SK-N-SH (cell line): ENCODE data around the gene KNL1. TPM values are rescaled to one million over a fixed set of nuclear protein-coding genes. Genes with fewer than 3 reads are reported as not detected.

Experiments
- CTCF ChIA-PET: fragments of 300-600, 350-600 bp; formaldehyde crosslinking; extraction: SDS; loops from one replicate; lab custom pipeline; 2021; lab: Yijun Ruan, JAX
- POLR2A ChIA-PET: fragments of 350-600 bp; sonication (Branson Sonifier 250); formaldehyde crosslinking; extraction: SDS; loops from one replicate; lab custom pipeline; 2020; ENCODE audit warnings: antibody characterized with exemption, inconsistent platforms; lab: Yijun Ruan, JAX
- DNase-seq: peaks from one replicate; pipeline ENCODE4 v3.0.0; 2012
- H2AFZ ChIP-seq: fragments of 200-600 bp; sonication (generic); 2 replicates; pipeline ENCODE4 v1.8.1; 2016; ENCODE audit warnings: antibody characterized with exemption, mild to moderate bottlenecking, low read depth
- H3F3A ChIP-seq: fragments of 200-600 bp; sonication (generic); replicated peaks from 2 replicates; pipeline ENCODE3; 2016; ENCODE audit warnings: antibody characterized with exemption, mild to moderate bottlenecking; ENCODE audit not compliant: insufficient read depth
- H3K27ac ChIP-seq, 2 experiments: fragments of 200-500 bp in 1 of 2; fragments of 200-600 bp in 1 of 2; sonication (Bioruptor generic) in 1 of 2; sonication (generic), shearing (Covaris generic) in 1 of 2; 2 replicates each; pipeline versions ENCODE4 v1.5.1 to v1.6.1; 2014 to 2016; ENCODE audit warnings: low read depth in 2 of 2, inconsistent platforms in 1 of 2, low read length in 1 of 2, mild to moderate bottlenecking in 1 of 2, mixed read lengths in 1 of 2
- H3K27me3 ChIP-seq: fragments of 200-600 bp; sonication (generic), shearing (Covaris generic); 2 replicates; pipeline ENCODE4 v1.6.1; 2016; ENCODE audit warnings: mixed run types; ENCODE audit not compliant: insufficient read depth
- H3K36me3 ChIP-seq, 2 experiments: fragments of 200-500 bp in 1 of 2; fragments of 200-600 bp in 1 of 2; sonication (Bioruptor generic) in 1 of 2; sonication (generic) in 1 of 2; replicated peaks in 1 of 2; 2 replicates each; pipeline versions ENCODE3 to v1.5.1; 2014 to 2016; ENCODE audit warnings: low read length in 1 of 2, mild to moderate bottlenecking in 1 of 2; ENCODE audit not compliant: insufficient read depth in 2 of 2, control insufficient read depth in 1 of 2
- H3K4me1 ChIP-seq, 2 experiments: fragments of 200-500 bp in 1 of 2; fragments of 200-600 bp in 1 of 2; sonication (Bioruptor generic) in 1 of 2; sonication (generic), shearing (Covaris generic) in 1 of 2; 2 replicates each; pipeline versions ENCODE4 v1.5.1 to v1.6.1; 2014 to 2016; ENCODE audit warnings: low read depth in 1 of 2, low read length in 1 of 2, mixed run types in 1 of 2; ENCODE audit not compliant: insufficient read depth in 2 of 2, control insufficient read depth in 1 of 2
- H3K4me2 ChIP-seq: fragments of 200-600 bp; sonication (generic), shearing (Covaris generic); 2 replicates; pipeline ENCODE4 v1.6.1; 2017; ENCODE audit warnings: mixed run types
- H3K4me3 ChIP-seq, 2 experiments: fragments of 200-500 bp in 1 of 2; fragments of 200-600 bp in 1 of 2; sonication (Bioruptor generic) in 1 of 2; sonication (generic), shearing (Covaris generic) in 1 of 2; 2 replicates each; pipeline versions ENCODE4 v1.5.1 to v1.8.1; 2014 to 2016; ENCODE audit warnings: low read depth in 2 of 2, inconsistent platforms in 1 of 2, low read length in 1 of 2, mild to moderate bottlenecking in 1 of 2, mixed read lengths in 1 of 2, moderate library complexity in 1 of 2
- H3K79me2 ChIP-seq: fragments of 200-600 bp; sonication (generic); 2 replicates; pipeline ENCODE4 v1.8.1; 2017; ENCODE audit warnings: mild to moderate bottlenecking; ENCODE audit not compliant: insufficient read depth
- H3K9ac ChIP-seq: fragments of 200-600 bp; sonication (generic); 2 replicates; pipeline ENCODE4 v1.6.1; 2017; ENCODE audit warnings: mixed run types
- H3K9me2 ChIP-seq: fragments of 200-600 bp; sonication (generic); 2 replicates; pipeline ENCODE4 v1.6.1; 2017; ENCODE audit warnings: mixed run types
- H3K9me3 ChIP-seq: fragments of 200-600 bp; sonication (generic); 2 replicates; pipeline ENCODE4 v1.6.1; 2017; ENCODE audit warnings: mixed run types, mild to moderate bottlenecking, moderate library complexity
- H4K20me1 ChIP-seq: fragments of 200-600 bp; sonication (generic); 2 replicates; pipeline ENCODE4 v1.6.1; 2017; ENCODE audit warnings: mild to moderate bottlenecking, mixed run types; ENCODE audit not compliant: insufficient read depth
- CHD2 ChIP-seq: fragments of 150-350 bp; IDR thresholded peaks from 2 replicates; pipeline ENCODE4 v1.6.1; 2018; ENCODE audit warnings: low read length; ENCODE audit not compliant: partially characterized antibody
- ELF1 ChIP-seq: IDR thresholded peaks from 2 replicates; pipeline ENCODE4 v1.4.0; 2012
- EP300 ChIP-seq, 2 experiments: IDR thresholded peaks; 2 replicates each; pipeline versions ENCODE4 v1.4.0 to v1.6.1; 2012; ENCODE audit warnings: borderline replicate concordance in 1 of 2, low read depth in 1 of 2, low read length in 1 of 2
- EZH2phosphoT487 ChIP-seq: fragments of 200-600 bp; sonication (generic); IDR thresholded peaks from 2 replicates; pipeline ENCODE4 v1.6.1; 2017; ENCODE audit warnings: low read depth, mixed run types, mild to moderate bottlenecking, antibody characterized with exemption, moderate library complexity, borderline replicate concordance
- FOXJ3 ChIP-seq: sonication (generic); formaldehyde crosslinking; IDR thresholded peaks from 2 replicates; pipeline ENCODE4 v1.5.1; 2020; ENCODE audit warnings: mild to moderate bottlenecking, missing genetic modification reagents
- FOXM1 ChIP-seq: IDR thresholded peaks from 2 replicates; pipeline ENCODE4 v1.4.0; 2012; ENCODE audit warnings: low read depth, mild to moderate bottlenecking
- JUND ChIP-seq: IDR thresholded peaks from 2 replicates; pipeline ENCODE4 v1.4.0; 2012
- NFIC ChIP-seq: IDR thresholded peaks from 2 replicates; pipeline ENCODE4 v1.4.0; 2012; ENCODE audit warnings: borderline replicate concordance
- NRF1 ChIP-seq: IDR thresholded peaks from 2 replicates; pipeline ENCODE4 v1.6.1; 2012; ENCODE audit warnings: low read depth, mild to moderate bottlenecking, low read length
- RAD21 ChIP-seq: IDR thresholded peaks from 2 replicates; pipeline ENCODE4 v1.6.1; 2012; ENCODE audit warnings: mild to moderate bottlenecking, low read length
- SIN3A ChIP-seq: IDR thresholded peaks from 2 replicates; pipeline ENCODE4 v1.6.1; 2012; ENCODE audit warnings: low read depth, mild to moderate bottlenecking, low read length, moderate library complexity, borderline replicate concordance
- TEAD4 ChIP-seq: IDR thresholded peaks from 2 replicates; pipeline ENCODE4 v1.4.0; 2012; ENCODE audit warnings: mild to moderate bottlenecking, borderline replicate concordance; ENCODE audit not compliant: insufficient read depth
- WGBS: methylation state at CpG from one replicate; pipeline ENCODE4 v1.1.6; 2017; ENCODE audit warnings: low lambda C conversion rate; 5-methylcytosine and 5-hydroxymethylcytosine counted together
- polyA plus RNA-seq, 3 experiments: library from polyadenylated mRNA; depleted of rRNA; stranded (reverse); fragments of >200 nt; gene quantifications; 2 replicates each; pipeline ENCODE4 v1.2.3, GENCODE V29; 2012
- TF ChIP-seq, protein P1 (sequence below): fragments of 200-600 bp; sonication (generic); IDR thresholded peaks from 2 replicates; pipeline ENCODE4 v1.6.1; 2017; ENCODE audit warnings: antibody characterized with exemption, mild to moderate bottlenecking, moderate library complexity
- TF ChIP-seq, protein P2 (sequence below): IDR thresholded peaks from 2 replicates; pipeline ENCODE4 v1.4.0; 2012; ENCODE audit warnings: low read depth, borderline replicate concordance
- TF ChIP-seq, protein P3 (sequence below): IDR thresholded peaks from 2 replicates; pipeline ENCODE4 v1.4.0; 2012; ENCODE audit warnings: low read depth, borderline replicate concordance

The KNL1 gene
- polyA plus RNA-seq, 1 of the 3 experiments (the other 2 are of a cell fraction): 1.6 TPM

DNA sequence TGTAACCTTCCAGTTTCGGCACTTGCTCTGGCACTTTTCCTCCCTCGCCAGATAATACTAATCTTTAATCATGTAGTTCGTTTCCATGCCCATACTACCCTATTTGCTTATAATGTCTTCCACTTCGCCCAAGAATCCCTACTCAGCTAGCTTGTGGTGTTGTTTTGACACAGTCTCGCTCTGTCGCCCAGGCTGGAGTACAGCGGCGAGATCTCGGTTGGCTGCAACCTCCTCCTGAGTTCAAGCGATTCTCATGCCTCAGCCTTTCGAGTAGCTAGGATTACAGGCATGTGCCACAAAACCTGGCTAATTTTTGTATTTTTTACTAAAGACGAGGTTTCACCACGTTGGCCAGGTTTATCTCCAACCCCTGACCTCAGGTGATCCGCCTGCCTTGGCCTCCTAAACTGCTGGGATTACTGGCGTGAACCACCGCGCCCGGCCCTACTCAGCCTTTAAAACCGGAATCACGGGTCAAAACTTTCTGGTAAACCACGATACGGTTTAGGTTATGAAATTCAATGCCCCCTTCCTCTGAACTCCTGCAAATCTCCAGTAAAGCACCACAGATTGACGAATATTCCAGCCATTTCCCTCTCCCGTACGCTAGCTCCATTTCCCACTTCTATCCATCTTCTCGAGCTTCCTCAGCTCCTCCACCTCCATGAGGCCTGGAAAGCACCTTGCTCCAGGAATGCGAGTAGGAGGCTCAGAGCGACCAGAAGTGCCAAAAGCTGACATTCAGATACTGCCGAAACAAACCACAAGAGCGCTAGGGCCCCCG, 100.0 kb downstream of the KNL1 start:
- H3K4me1 ChIP-seq: peaks cover 0 to 4% of the 10 kb centered on the region in 2 experiments; a peak in 1 of 4 replicates
- no peaks in the 10 kb centered on the region for H3K27me3 ChIP-seq
- peak overlapping the region; percentile 72 to 90 for H3K4me3 ChIP-seq
- H3F3A ChIP-seq: peaks cover 8% of the 10 kb centered on the region
- peak overlapping the region; percentile 81 for H3K4me2 ChIP-seq
- TF ChIP-seq CHD2 (no peak), FOXM1 (no peak), TEAD4 (no peak), NRF1 (no peak), RAD21 (0 out of 2 replicates have a peak, but pooled peaks have one; percentile 6), EZH2phosphoT487 (no peak), EP300 (IDR thresholded peaks at IDR 0.05; ENCODE audit: borderline replicate concordance in 1 of 2, low read depth in 1 of 2, low read length in 1 of 2) (no peak), SIN3A (no peak), ELF1 (0 out of 2 replicates have a peak, but pooled peaks have one; percentile 11), JUND (no peak), FOXJ3 (CRISPR knock-in tag) (no peak), NFIC (no peak)
- TF ChIP-seq, protein P1, sequence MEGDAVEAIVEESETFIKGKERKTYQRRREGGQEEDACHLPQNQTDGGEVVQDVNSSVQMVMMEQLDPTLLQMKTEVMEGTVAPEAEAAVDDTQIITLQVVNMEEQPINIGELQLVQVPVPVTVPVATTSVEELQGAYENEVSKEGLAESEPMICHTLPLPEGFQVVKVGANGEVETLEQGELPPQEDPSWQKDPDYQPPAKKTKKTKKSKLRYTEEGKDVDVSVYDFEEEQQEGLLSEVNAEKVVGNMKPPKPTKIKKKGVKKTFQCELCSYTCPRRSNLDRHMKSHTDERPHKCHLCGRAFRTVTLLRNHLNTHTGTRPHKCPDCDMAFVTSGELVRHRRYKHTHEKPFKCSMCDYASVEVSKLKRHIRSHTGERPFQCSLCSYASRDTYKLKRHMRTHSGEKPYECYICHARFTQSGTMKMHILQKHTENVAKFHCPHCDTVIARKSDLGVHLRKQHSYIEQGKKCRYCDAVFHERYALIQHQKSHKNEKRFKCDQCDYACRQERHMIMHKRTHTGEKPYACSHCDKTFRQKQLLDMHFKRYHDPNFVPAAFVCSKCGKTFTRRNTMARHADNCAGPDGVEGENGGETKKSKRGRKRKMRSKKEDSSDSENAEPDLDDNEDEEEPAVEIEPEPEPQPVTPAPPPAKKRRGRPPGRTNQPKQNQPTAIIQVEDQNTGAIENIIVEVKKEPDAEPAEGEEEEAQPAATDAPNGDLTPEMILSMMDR: no peak
- TF ChIP-seq, protein P2, sequence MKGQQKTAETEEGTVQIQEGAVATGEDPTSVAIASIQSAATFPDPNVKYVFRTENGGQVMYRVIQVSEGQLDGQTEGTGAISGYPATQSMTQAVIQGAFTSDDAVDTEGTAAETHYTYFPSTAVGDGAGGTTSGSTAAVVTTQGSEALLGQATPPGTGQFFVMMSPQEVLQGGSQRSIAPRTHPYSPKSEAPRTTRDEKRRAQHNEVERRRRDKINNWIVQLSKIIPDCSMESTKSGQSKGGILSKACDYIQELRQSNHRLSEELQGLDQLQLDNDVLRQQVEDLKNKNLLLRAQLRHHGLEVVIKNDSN: no peak
- TF ChIP-seq, protein P3, sequence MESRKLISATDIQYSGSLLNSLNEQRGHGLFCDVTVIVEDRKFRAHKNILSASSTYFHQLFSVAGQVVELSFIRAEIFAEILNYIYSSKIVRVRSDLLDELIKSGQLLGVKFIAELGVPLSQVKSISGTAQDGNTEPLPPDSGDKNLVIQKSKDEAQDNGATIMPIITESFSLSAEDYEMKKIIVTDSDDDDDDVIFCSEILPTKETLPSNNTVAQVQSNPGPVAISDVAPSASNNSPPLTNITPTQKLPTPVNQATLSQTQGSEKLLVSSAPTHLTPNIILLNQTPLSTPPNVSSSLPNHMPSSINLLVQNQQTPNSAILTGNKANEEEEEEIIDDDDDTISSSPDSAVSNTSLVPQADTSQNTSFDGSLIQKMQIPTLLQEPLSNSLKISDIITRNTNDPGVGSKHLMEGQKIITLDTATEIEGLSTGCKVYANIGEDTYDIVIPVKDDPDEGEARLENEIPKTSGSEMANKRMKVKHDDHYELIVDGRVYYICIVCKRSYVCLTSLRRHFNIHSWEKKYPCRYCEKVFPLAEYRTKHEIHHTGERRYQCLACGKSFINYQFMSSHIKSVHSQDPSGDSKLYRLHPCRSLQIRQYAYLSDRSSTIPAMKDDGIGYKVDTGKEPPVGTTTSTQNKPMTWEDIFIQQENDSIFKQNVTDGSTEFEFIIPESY: no peak
- H3K9ac ChIP-seq: peak overlapping the region; percentile 82
- no peaks in the 10 kb centered on the region for H4K20me1 ChIP-seq
- H3K27ac ChIP-seq: peak overlapping the region; percentile 96 to 97
- CTCF ChIA-PET: interaction anchor here (0.7 to 3.0 kb wide), 10 partner anchors 9 to 200 kb away, joined by 3 to 16 read pairs (median 5); partner anchors contain the start of genes RHOV and VPS18
- WGBS: 35% methylated on average over 31 of the region's 31 CpGs
- no peak for DNase-seq
- H3K9me2 ChIP-seq: no peaks in the 10 kb centered on the region
- peak overlapping the region; percentile 82 for H2AFZ ChIP-seq
- POLR2A ChIA-PET: interaction anchor here (0.8 to 1.4 kb wide), 7 partner anchors 63 to 422 kb away, joined by 3 to 9 read pairs (median 3); partner anchors contain the start of genes CCDC32, INO80 and VPS18
- H3K9me3 ChIP-seq: no peaks in the 10 kb centered on the region
- peaks cover 47% of the 10 kb centered on the region for H3K79me2 ChIP-seq
- H3K36me3 ChIP-seq: peaks cover 0 to 7% of the 10 kb centered on the region in 2 experiments
